ENCODE measurements around the gene HTRA3. TPM values are rescaled to one million over a fixed set of nuclear protein-coding genes. Genes with fewer than 3 reads are reported as not detected.

HTRA3 gene
- total RNA-seq, 2 experiments from 2014 or later, result not detected

- Histone ChIP-seq H2AFZ (ENCODE audit: low read length) (no peak overlapping the region), H3K9me2 (ENCODE audit: insufficient read depth, low read length) (no peaks in the 10 kb centered on the region), H4K20me1 (ENCODE audit: insufficient read depth, low read length) (no peaks in the 10 kb centered on the region), H3K27ac (ENCODE audit: low read depth, low read length, poor library complexity, severe bottlenecking) (no peak overlapping the region), H3K36me3 (ENCODE audit: insufficient read depth, low read length) (no peaks in the 10 kb centered on the region), H3K4me1 (ENCODE audit: insufficient read depth, low read length, poor library complexity, severe bottlenecking) (peaks cover 10% of the 10 kb centered on the region), H3K4me2 (ENCODE audit: low read length) (no peak overlapping the region), H3K4me3 (ENCODE audit: low read depth, low read length, poor library complexity, severe bottlenecking) (no peak overlapping the region), H3K79me2 (ENCODE audit: insufficient read depth, low read depth, low read length) (no peaks in the 10 kb centered on the region), H3K9me3 (ENCODE audit: low read length) (no peaks in the 10 kb centered on the region)
- intact Hi-C loops (cut with micrococcal nuclease; ENCODE audit: unreplicated experiment), result no loop called here
- CTCF ChIA-PET (ENCODE audit: unreplicated experiment), result no interaction called here
- POLR2A ChIA-PET, result no interaction called here
- no peak for DNase-seq (ENCODE audit: low spot score)
- no TSS peak for BruUV-seq (replicated peaks)
- TF ChIP-seq EZH2phosphoT487 (IDR thresholded peaks at IDR 0.05; ENCODE audit: borderline replicate concordance, low read depth, low read length) (no peak), CTCF (conservative IDR thresholded peaks at IDR 0.05; ENCODE audit: low read length) (no peak)
These were observed 32.7 kb upstream of the HTRA3 start for GRCh38 chr4:8236920-8237195.

- Histone ChIP-seq H3K4me3 (ENCODE audit: low read depth, low read length, poor library complexity, severe bottlenecking) (no peak overlapping the region), H3K4me1 (ENCODE audit: insufficient read depth, low read length, poor library complexity, severe bottlenecking) (peaks cover 10% of the 10 kb centered on the region), H3K9me3 (ENCODE audit: low read length) (no peaks in the 10 kb centered on the region), H3K36me3 (ENCODE audit: insufficient read depth, low read length) (no peaks in the 10 kb centered on the region), H3K27ac (ENCODE audit: low read depth, low read length, poor library complexity, severe bottlenecking) (no peak overlapping the region), H3K4me2 (ENCODE audit: low read length) (no peak overlapping the region), H4K20me1 (ENCODE audit: insufficient read depth, low read length) (no peaks in the 10 kb centered on the region), H3K79me2 (ENCODE audit: insufficient read depth, low read depth, low read length) (no peaks in the 10 kb centered on the region), H3K9me2 (ENCODE audit: insufficient read depth, low read length) (no peaks in the 10 kb centered on the region), H2AFZ (ENCODE audit: low read length) (no peak overlapping the region)
- ChIA-PET CTCF (ENCODE audit: unreplicated experiment) (no interaction called here), POLR2A (interaction anchor here (0.5 kb wide), 1 partner anchor 1512 kb away, joined by 3 read pairs; no protein-coding TSS in a partner anchor)
- intact Hi-C loops (cut with micrococcal nuclease; ENCODE audit: unreplicated experiment), result no loop called here
- BruUV-seq (replicated peaks), result no TSS peak
- DNase-seq (ENCODE audit: low spot score), result no peak
- TF ChIP-seq CTCF (conservative IDR thresholded peaks at IDR 0.05; ENCODE audit: low read length), result no peak
- no peak for TF ChIP-seq EZH2phosphoT487 (IDR thresholded peaks at IDR 0.05; ENCODE audit: borderline replicate concordance, low read depth, low read length)
These were observed 32.1 kb upstream of the HTRA3 start for GRCh38 chr4:8237256-8237989.

GRCh38 chr4:8238036-8238511, 31.5 kb upstream of the HTRA3 start:
- no peak overlapping the region for H3K4me3 ChIP-seq (ENCODE audit: low read depth, low read length, poor library complexity, severe bottlenecking)
- no peaks in the 10 kb centered on the region for H3K9me2 ChIP-seq (ENCODE audit: insufficient read depth, low read length)
- H4K20me1 ChIP-seq (ENCODE audit: insufficient read depth, low read length), result no peaks in the 10 kb centered on the region
- H3K79me2 ChIP-seq (ENCODE audit: insufficient read depth, low read depth, low read length), result no peaks in the 10 kb centered on the region
- no TSS peak for BruUV-seq (replicated peaks)
- no peak overlapping the region for H2AFZ ChIP-seq (ENCODE audit: low read length)
- intact Hi-C loops (cut with micrococcal nuclease; ENCODE audit: unreplicated experiment), result loop anchor here (1.0 kb wide), 1 partner anchor 61 kb away; no protein-coding TSS in a partner anchor
- no peak overlapping the region for H3K27ac ChIP-seq (ENCODE audit: low read depth, low read length, poor library complexity, severe bottlenecking)
- peaks cover 10% of the 10 kb centered on the region for H3K4me1 ChIP-seq (ENCODE audit: insufficient read depth, low read length, poor library complexity, severe bottlenecking)
- peak; percentile 64 for DNase-seq (ENCODE audit: low spot score)
- no peaks in the 10 kb centered on the region for H3K36me3 ChIP-seq (ENCODE audit: insufficient read depth, low read length)
- TF ChIP-seq CTCF (conservative IDR thresholded peaks at IDR 0.05; ENCODE audit: low read length) (no peak), EZH2phosphoT487 (IDR thresholded peaks at IDR 0.05; ENCODE audit: borderline replicate concordance, low read depth, low read length) (no peak)
- no peaks in the 10 kb centered on the region for H3K9me3 ChIP-seq (ENCODE audit: low read length)
- H3K4me2 ChIP-seq (ENCODE audit: low read length), result no peak overlapping the region
- CTCF ChIA-PET (ENCODE audit: unreplicated experiment), result no interaction called here
- POLR2A ChIA-PET, result interaction anchor here (0.5 kb wide), 1 partner anchor 1512 kb away, joined by 3 read pairs; no protein-coding TSS in a partner anchor
